GM21381 (cell line): ENCODE measurements around the gene MACROD2.

Source experiments
- ATAC-seq: cut with Tn5 transposase; IDR thresholded peaks from one replicate; pipeline ENCODE4 v1.9.1; 2021; ENCODE audit warnings: mild to moderate bottlenecking, moderate library complexity; ENCODE audit not compliant: unreplicated experiment

MACROD2 gene

DNA sequence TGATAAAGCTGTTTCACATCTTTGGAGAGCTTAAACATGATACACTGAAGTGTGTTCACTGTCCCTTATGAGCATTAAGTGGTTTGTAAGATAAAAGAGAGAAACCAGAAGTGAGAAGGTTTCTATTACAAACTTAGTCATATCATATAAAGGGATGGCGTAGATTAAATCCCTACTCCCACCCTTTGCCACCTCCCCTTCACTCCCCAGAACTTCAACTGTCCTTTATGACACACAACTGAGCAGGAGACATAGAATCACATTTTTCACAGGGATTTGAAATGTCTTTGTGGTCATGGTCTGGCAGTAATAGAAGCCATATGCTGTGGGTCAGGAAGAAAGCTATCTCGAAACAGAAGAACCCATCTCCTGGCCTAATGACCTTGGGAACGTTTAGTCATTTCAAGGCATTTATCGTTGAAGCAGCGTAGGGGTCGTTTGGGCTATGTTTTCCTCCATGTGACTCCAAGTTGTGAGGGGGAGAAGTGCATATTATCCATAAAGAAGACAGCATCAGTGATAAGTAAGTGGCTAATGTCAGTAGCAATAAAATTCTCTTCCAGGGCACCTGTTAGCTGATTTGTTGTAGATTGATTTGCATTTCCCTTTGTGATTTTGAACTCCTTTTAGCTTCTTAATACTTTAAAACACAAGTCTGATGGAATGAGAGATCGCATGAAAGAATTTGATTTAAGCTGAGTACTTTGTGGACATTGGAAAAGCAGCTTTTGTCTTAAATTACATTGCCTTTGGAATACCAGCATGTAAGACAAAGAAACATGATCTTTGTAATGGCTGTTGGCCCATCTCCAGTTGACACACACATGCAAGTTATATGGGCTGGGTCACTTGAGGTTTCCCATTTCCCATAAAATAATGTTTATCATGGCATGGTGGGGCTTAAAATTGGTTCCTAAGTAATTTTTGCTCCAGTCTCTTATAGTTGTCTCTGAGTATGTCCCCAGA is 843.6 kb downstream of the MACROD2 start:
- peak; percentile 83 for ATAC-seq

GRCh38 chr20:14845199-14846160 is 850.2 kb downstream of the MACROD2 start:
- ATAC-seq: no peak

DNA sequence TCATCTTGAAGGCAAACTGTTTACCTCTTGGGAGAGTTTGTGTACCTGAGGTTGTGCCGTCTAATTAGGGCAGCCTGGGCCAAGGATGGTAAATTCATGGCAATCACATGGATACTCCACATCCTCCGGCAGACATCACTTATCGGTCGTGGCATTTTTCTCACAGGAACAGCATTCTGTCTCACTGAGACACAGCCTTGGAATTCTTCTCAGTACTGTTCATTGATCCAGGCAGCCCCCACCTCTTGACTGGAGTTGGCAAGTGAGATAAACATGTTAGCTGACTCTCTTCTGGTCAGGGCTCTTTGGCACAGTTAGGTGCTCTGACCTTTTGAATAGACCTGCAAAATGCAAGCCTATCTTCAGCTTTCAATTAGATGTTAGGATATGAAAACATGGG is 853.5 kb downstream of the MACROD2 start:
- no peak for ATAC-seq

DNA sequence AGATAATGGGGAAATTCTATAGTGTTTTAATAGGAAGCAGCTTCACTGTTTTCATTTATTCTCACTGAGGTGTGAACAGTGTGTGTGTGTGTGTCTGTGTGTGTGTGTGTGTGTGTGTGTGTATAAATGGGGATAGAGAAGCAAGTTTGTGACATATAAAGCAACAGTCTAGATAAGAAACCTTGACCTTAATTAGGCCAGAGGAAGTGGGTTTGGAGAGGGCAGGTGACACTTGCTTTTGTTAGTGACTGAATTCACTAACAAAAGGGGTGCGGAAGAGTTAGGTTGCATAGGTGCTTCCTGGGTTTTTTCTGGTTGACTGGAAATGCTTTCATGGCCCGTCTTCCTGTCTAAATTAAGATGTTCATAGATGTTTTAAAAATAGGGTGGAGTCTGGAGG is 857.8 kb downstream of the MACROD2 start:
- peak; percentile 51 for ATAC-seq

DNA sequence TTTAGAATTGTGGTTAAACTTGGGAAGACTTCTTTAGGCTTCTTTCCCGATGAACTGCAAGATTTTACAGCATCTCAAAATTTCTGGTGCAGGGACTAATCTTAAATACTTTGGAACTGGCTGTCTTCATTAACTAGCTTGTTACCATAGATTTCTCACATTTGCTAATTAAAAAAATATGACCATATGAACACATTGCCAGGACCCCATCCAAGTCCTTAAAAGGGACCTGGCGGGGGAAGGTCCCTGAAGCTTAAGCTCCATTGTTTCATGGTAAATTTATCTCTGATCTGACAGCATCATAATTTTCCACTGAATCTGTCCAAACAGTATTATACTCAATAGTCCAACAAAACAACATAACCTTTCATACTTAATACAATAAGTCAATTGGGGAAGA is 859.9 kb downstream of the MACROD2 start:
- no peak for ATAC-seq

DNA sequence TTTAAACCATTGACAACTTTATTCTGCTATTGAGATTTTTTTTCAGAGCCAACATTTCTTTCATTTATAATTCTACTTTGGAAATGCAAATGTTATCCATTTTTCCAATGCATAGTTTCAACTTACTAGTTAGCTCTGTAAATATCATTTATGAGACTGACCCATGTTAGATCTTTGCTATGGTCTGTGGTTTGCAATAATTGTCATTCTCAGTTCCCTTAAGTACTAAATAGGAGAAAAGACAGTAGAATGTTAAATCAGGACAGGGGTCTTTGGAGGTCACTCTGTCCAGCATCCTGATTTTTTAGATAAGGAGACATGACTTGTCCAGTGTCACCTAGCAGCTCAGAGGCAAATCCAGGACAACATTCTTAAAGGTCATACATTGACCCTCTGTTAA is 864.3 kb downstream of the MACROD2 start:
- no peak for ATAC-seq

GRCh38 chr20:14860410-14860814 is 865.1 kb downstream of the MACROD2 start:
- no peak for ATAC-seq

DNA sequence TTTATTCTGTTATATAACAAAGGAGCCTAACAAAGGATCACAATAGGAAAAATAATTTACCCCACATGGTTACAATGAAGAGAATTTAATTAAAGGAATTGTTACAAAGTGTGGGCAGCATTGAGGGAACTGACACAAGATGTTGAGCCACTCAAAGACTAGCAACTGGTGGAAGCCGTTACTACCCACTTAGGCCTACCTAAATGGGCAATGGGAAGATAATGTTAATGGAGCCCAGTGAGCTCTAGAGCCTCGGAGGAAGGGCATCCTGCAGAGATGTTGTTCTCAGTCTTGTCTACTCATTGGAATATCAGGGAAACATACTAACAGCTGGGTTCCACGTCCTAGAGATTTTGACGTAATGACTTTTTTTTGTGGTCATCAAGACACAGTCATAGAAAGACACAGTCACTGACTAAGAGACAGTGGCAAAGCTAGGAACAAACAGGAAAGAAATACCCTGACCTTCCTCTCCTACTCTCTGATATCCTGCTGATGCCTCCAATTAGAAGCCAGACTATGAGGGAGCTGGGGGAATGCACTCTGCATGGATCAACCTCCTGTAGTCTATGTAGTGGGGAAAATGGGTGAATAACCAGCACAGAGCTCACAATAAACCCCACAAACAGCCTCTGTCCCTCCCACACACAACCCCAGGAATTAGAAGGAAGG is 865.8 kb downstream of the MACROD2 start:
- ATAC-seq: no peak

DNA sequence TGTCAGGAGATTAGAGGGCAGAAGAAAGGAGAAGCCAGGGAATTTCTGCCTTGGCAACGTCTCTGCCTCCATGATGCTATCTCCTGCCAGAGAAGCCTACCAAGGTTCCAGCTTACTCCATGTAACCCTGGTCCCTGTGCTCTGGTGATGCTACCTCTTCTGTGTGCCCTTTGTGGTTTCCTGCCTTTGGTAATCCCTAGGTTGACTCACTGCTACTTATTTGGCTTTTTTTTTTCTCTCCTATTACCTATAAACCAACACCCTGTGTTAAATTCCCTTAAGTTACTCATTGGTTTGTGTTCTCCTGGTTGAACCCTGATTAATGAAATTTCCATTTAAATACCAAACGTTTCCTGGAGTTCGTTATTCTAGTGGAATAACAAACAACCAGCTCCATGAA is 869.9 kb downstream of the MACROD2 start:
- ATAC-seq: no peak

GRCh38 chr20:14865731-14866130 is 870.4 kb downstream of the MACROD2 start:
- no peak for ATAC-seq

- no peak for ATAC-seq
Measured at GRCh38 chr20:14866841-14867514, 871.7 kb downstream of the MACROD2 start.

DNA sequence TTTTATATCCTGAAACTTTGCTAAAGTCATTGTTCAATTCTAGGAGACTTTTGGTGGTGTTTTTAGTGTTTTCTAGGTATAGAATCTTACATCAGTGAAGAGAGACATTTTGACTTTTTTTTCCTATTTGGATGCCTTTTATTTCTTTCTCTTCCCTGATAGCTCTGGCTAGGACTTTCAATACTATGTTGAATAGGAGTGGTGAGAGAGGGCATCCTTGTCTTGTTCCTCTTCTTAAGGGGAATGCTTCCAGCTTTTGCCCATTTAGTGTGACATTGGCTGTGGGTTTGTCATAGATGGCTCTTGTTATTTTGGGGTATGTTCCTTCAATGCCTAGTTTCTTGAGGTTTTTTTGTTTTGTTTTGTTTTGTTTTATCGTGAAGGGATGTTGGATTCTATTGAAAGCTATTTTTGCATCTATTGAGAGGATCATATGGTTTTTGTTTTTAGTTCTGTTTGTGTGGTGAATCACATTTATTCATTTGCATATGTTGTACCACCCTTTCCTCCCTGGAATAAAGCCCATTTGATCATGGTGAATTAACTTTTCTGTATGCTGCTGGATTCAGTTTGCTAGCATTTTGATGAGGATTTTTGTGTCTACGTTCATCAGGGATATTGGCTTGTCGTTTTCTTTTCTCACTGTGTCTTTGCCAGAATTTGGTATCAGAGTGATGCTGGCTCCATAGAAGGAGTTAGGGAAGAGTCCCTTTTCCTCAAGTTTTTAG is 882.1 kb downstream of the MACROD2 start:
- no peak for ATAC-seq

DNA sequence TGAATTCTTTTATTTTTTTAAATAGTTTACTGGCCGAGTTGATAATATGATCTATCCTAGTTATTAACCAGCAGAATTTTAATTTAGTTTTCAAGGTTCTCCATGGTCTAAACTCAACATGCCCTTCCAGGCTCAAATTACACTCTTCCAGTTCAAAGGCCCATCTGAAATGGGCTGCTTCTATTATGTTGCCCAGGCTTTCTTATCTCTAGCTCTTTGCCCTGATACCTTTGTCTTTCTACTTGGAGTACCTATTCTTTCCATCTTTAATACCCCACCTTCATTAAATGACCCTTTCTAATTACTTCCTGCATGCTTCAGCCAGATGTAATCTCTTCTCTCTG is 883.3 kb downstream of the MACROD2 start:
- ATAC-seq: no peak

DNA sequence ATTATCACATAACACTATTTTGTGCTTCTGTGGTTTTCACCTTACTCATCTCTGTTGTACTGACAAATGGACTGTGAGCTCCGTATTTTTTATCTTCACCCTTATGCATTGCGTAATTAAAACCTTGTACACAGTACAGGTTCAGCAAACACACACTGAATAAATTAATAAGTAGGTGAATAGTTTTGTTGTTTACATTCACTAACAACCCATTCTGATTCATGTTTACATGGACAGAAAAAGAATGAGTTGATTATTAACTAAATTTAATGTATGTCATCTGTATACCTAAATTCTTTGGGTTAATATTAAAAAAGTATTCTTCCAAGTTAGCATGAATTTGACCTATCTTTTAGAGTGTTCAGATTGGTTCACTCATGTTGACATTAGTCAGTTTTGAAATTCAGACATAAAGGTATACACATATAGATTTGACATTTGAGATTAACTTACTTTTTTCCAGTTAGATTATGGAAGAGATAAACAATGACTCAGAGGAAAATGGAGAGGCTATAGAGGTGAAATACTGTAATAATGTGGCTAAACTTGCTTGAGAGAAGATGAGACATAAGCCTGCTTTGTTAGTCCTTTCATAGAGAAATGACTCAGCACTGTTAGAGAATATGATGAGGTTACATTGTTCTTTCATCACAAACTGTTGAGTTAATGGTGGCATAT is 883.8 kb downstream of the MACROD2 start:
- ATAC-seq: peak; percentile 54

DNA sequence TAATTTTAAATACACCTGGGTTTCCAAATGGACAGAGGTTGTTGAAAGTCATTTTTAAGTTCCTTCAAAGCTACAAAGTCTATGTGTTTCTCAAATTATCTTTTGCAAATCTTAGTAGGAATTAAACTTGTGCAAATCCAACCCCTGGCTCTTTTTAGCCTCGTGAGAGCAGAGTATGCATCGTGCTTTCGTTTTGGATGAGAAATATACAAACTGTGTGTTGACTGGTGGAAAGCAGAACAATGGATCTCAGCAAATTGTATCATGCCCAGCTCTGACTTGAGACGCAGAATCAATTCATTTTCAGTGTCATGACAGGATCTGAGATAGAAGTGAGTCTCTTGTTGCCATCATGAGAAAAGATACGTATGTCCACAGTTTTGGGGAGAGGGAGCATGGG is 884.5 kb downstream of the MACROD2 start:
- ATAC-seq: no peak

- no peak for ATAC-seq
Measured at GRCh38 chr20:14881518-14881917, 886.2 kb downstream of the MACROD2 start.

DNA sequence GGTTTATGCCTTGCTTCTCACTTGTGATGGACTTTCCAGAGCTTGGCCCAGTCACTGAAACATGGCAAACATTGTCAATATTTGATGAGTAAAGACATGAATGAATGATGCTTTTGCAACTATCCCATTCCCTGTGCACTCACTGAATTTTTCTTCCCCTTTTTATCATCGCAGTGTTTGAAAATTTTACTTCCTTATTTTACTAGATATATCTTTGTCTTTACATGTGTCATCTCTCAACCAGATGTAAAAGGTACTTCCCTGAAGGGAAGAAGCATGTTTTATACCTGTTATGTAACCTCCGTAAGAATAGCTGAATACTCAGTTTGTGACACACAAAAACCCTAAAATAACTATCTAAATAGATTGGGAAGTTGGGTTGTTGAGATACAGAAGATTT is 886.8 kb downstream of the MACROD2 start:
- no peak for ATAC-seq

DNA sequence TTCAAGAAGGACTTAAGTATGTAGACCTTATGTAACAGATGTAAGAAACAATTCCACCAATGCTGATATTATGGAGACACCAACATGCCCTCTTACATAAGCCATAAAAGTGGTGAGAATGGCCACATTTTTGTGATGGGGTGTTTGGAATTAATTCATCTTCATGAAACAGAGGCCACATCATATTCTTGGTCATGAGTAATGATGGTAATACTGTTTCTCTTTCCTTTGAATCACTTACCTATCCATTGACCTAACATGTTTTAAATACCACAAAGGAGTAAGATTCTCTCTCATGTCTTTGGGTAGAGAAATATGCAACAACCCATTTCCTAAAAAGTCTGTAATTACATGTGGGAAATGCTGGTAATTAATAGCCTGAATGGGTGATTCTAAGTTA is 887.5 kb downstream of the MACROD2 start:
- ATAC-seq: no peak

GRCh38 chr20:14883324-14883723 is 888.0 kb downstream of the MACROD2 start:
- no peak for ATAC-seq
